ENCODE measurements around the gene PYROXD2.

Gene PYROXD2

GRCh38 chr10:98414578-98414931 lies 427 bp downstream of the PYROXD2 start:
- ATAC-seq = no peak
- TF ChIP-seq RARB (CRISPR knock-in tag; IDR thresholded peaks at IDR 0.05) (no peak), OSR1 (CRISPR knock-in tag; IDR thresholded peaks at IDR 0.05) (no peak)

GRCh38 chr10:98411768-98412167 lies 3.2 kb downstream of the PYROXD2 start:
- TF ChIP-seq ZNF565 (CRISPR knock-in tag; conservative IDR thresholded peaks at IDR 0.05; ENCODE audit: low read depth) (no peak), TSHZ2 (CRISPR knock-in tag; IDR thresholded peaks at IDR 0.05) (no peak), ARNTL (CRISPR knock-in tag; IDR thresholded peaks at IDR 0.05; ENCODE audit: borderline replicate concordance, low read depth) (no peak), BACH2 (CRISPR knock-in tag; IDR thresholded peaks at IDR 0.05; ENCODE audit: borderline replicate concordance) (no peak), POU6F1 (CRISPR knock-in tag; IDR thresholded peaks at IDR 0.05; ENCODE audit: borderline replicate concordance, low read depth) (no peak)
- no peak for ATAC-seq

GRCh38 chr10:98411166-98411565 lies 3.8 kb downstream of the PYROXD2 start:
- no peak for ATAC-seq
- TF ChIP-seq GLIS3 (CRISPR knock-in tag; IDR thresholded peaks at IDR 0.05) (no peak), ZFP3 (CRISPR knock-in tag; IDR thresholded peaks at IDR 0.05) (no peak), BACH2 (CRISPR knock-in tag; IDR thresholded peaks at IDR 0.05; ENCODE audit: borderline replicate concordance) (no peak), RARB (CRISPR knock-in tag; IDR thresholded peaks at IDR 0.05) (no peak), PPARA (CRISPR knock-in tag; IDR thresholded peaks at IDR 0.05; ENCODE audit: borderline replicate concordance) (no peak)

GRCh38 chr10:98410759-98411158 lies 4.2 kb downstream of the PYROXD2 start:
- ATAC-seq = no peak

More at GRCh38 chr10:98410759-98411158, 4.2 kb downstream of the PYROXD2 start:
- TF ChIP-seq ESRRG (CRISPR knock-in tag; IDR thresholded peaks at IDR 0.05) (no peak), PPARA (CRISPR knock-in tag; IDR thresholded peaks at IDR 0.05; ENCODE audit: borderline replicate concordance) (no peak), ZNF8 (CRISPR knock-in tag; IDR thresholded peaks at IDR 0.05) (no peak), TSHZ2 (CRISPR knock-in tag; IDR thresholded peaks at IDR 0.05) (no peak), SNAI2 (CRISPR knock-in tag; IDR thresholded peaks at IDR 0.05) (no peak), ZNF565 (CRISPR knock-in tag; conservative IDR thresholded peaks at IDR 0.05; ENCODE audit: low read depth) (no peak), TOX (CRISPR knock-in tag; IDR thresholded peaks at IDR 0.05; ENCODE audit: borderline replicate concordance) (no peak), CSRNP3 (CRISPR knock-in tag; IDR thresholded peaks at IDR 0.05) (no peak), BACH2 (CRISPR knock-in tag; IDR thresholded peaks at IDR 0.05; ENCODE audit: borderline replicate concordance) (no peak), ISL1 (CRISPR knock-in tag; IDR thresholded peaks at IDR 0.05) (no peak), TCF4 (CRISPR knock-in tag; IDR thresholded peaks at IDR 0.05; ENCODE audit: borderline replicate concordance) (no peak), POU6F1 (CRISPR knock-in tag; IDR thresholded peaks at IDR 0.05; ENCODE audit: borderline replicate concordance, low read depth) (no peak), RARB (CRISPR knock-in tag; IDR thresholded peaks at IDR 0.05) (no peak), ARNTL (CRISPR knock-in tag; IDR thresholded peaks at IDR 0.05; ENCODE audit: borderline replicate concordance, low read depth) (no peak), ZFP3 (CRISPR knock-in tag; IDR thresholded peaks at IDR 0.05) (no peak), CREB5 (CRISPR knock-in tag; IDR thresholded peaks at IDR 0.05; ENCODE audit: low read depth) (no peak), CSDC2 (CRISPR knock-in tag; IDR thresholded peaks at IDR 0.05) (no peak), PATZ1 (CRISPR knock-in tag; IDR thresholded peaks at IDR 0.05; ENCODE audit: borderline replicate concordance) (no peak), ZC3H10 (CRISPR knock-in tag; IDR thresholded peaks at IDR 0.05) (no peak)

All from SK-N-SH treated with all-trans-retinoic acid at 6 μM for 48 hours (cell line).